AG04450 (cell line): ENCODE data around the gene KCNH3. TPM values are rescaled to one million over a fixed set of nuclear protein-coding genes. Genes with fewer than 3 reads are reported as not detected.
A peak's percentile ranks its signal among the peaks of the same experiment; 100 is the strongest.

Source experiments
- CTCF ChIA-PET: fragments of 300-600, 350-600 bp; formaldehyde crosslinking; extraction: SDS; loops from one replicate; lab custom pipeline; 2022; ENCODE audit warnings: antibody characterized with exemption, inconsistent platforms; lab: Charles Lee
- POLR2A ChIA-PET: fragments of 350-600 bp; formaldehyde crosslinking; extraction: SDS; loops from one replicate; lab custom pipeline; 2021; ENCODE audit warnings: antibody characterized with exemption, inconsistent platforms; lab: Yijun Ruan, JAX
- DNase-seq: peaks from one replicate; pipeline ENCODE4 v3.0.0-alpha.2; 2011; ENCODE audit warnings: low read depth, low spot score
- H3K27ac ChIP-seq: one replicate; pipeline ENCODE4 v1.5.1; 2012; ENCODE audit warnings: low read depth, low read length, control low read depth
- H3K27me3 ChIP-seq: one replicate; pipeline ENCODE4 v1.6.0; 2012; ENCODE audit warnings: low read length; ENCODE audit not compliant: control insufficient read depth, insufficient read depth
- H3K4me3 ChIP-seq: 2 replicates; pipeline ENCODE4 v1.5.1; 2011; ENCODE audit warnings: mild to moderate bottlenecking, low read depth, low read length, control low read depth
- H3K9me3 ChIP-seq: 2 replicates; pipeline ENCODE4 v1.5.1; 2012; ENCODE audit warnings: low read length; ENCODE audit not compliant: control insufficient read depth, insufficient read depth
- CTCF ChIP-seq: IDR thresholded peaks from 2 replicates; pipeline ENCODE4 v1.5.1; 2011; ENCODE audit warnings: low read depth, low read length, control low read depth, inconsistent platforms
- polyA plus RNA-seq: library from polyadenylated mRNA; depleted of rRNA; stranded (reverse); fragments of >200 nt; gene quantifications from 2 replicates; pipeline ENCODE4 v1.2.3, GENCODE V29; 2011

KCNH3 gene
- polyA plus RNA-seq, 1 experiment = 0.01 TPM

- Histone ChIP-seq H3K9me3 (no peaks in the 10 kb centered on the region; the same call in 1 of the 2 replicates), H3K27ac (no peak overlapping the region), H3K27me3 (peaks cover 57% of the 10 kb centered on the region), H3K4me3 (no peak overlapping the region)
- CTCF ChIA-PET = no interaction called here
- TF ChIP-seq CTCF = no peak
- POLR2A ChIA-PET = no interaction called here
- DNase-seq = no peak
Measured at GRCh38 chr12:49547090-49547690, 8.4 kb downstream of the KCNH3 start.

GRCh38 chr12:49548481-49548821 lies 9.6 kb downstream of the KCNH3 start:
- Histone ChIP-seq H3K27ac (no peak overlapping the region), H3K9me3 (no peaks in the 10 kb centered on the region; the same call in 1 of the 2 replicates), H3K4me3 (no peak overlapping the region), H3K27me3 (peaks cover 54% of the 10 kb centered on the region)
- no peak for DNase-seq
- POLR2A ChIA-PET = no interaction called here
- no peak for TF ChIP-seq CTCF
- CTCF ChIA-PET = no interaction called here

- H3K9me3 ChIP-seq = no peaks in the 10 kb centered on the region; the same call in 1 of the 2 replicates
- no peak for DNase-seq
- peak; percentile 42 for TF ChIP-seq CTCF
- H3K4me3 ChIP-seq = peak overlapping the region; percentile 41; the same call in 1 of the 2 replicates
- POLR2A ChIA-PET = no interaction called here
- peaks cover 51% of the 10 kb centered on the region for H3K27me3 ChIP-seq
- H3K27ac ChIP-seq = no peak overlapping the region
- CTCF ChIA-PET = no interaction called here
Measured at GRCh38 chr12:49548822-49549648, 10.2 kb downstream of the KCNH3 start.

- ChIA-PET CTCF (interaction anchor here (0.9 to 1.4 kb wide), 2 partner anchors 191 to 193 kb away, joined by 4 to 5 read pairs; no protein-coding TSS in a partner anchor), POLR2A (no interaction called here)
- H3K9me3 ChIP-seq = no peaks in the 10 kb centered on the region; the same call in 1 of the 2 replicates
- H3K4me3 ChIP-seq = no peak overlapping the region
- H3K27ac ChIP-seq = no peak overlapping the region
- TF ChIP-seq CTCF = no peak
- H3K27me3 ChIP-seq = peaks cover 48% of the 10 kb centered on the region
- DNase-seq = no peak
Measured at GRCh38 chr12:49549735-49550692, 11.2 kb downstream of the KCNH3 start.
